ENCODE data around the gene LRRC9.

GRCh38 chr14:60087668-60088067 is 167.7 kb downstream of the LRRC9 start:
- no peak for TF ChIP-seq CTCF (IDR thresholded peaks at IDR 0.05)
- no peak for TF ChIP-seq POLR2A (IDR thresholded peaks at IDR 0.05)
- TF ChIP-seq POLR2AphosphoS5 (IDR thresholded peaks at IDR 0.05), result no peak

Data from upper lobe of left lung (tissue), 4 donors.